Measurements from ENCODE around the gene LAD1. TPM values are rescaled to one million over a fixed set of nuclear protein-coding genes. Genes with fewer than 3 reads are reported as not detected.

The LAD1 gene
- total and polyA plus RNA-seq, 8 donors, result 11.5 to 37.6 (median 12.0) TPM

DNA sequence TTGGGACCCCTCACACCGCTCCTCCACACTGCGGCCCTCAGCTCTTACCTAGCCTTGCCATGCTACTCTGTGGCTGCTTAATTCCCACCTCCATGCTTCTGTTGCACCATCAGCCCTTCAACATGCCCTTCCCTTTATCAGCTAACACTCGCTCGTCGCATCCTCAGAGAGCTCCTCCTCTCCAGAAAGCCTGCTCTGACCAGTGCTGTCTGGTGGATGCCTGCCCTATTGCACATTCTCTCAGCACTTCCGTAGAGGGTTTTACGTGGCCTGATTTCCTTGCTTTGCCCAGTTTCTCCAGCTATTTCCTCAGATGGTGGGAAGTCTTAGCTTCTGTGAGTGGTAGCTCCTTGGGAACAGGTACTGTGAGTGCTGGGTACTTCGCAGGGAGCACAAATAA is 10.3 kb upstream of the LAD1 start:
- Histone ChIP-seq H3K27me3 (no peaks in the 10 kb centered on the region), H3K4me1 (peaks cover 0 to 4% of the 10 kb centered on the region in 2 donors), H3K27ac (no peak overlapping the region), H3K9me3 (no peaks in the 10 kb centered on the region), H3K4me3 (no peak overlapping the region), H3K36me3 (no peaks in the 10 kb centered on the region)
- no peak for ATAC-seq
- DNase-seq, result no peak
- intact Hi-C loops (cut with DNase I), result no loop called here
- TF ChIP-seq, protein P1, sequence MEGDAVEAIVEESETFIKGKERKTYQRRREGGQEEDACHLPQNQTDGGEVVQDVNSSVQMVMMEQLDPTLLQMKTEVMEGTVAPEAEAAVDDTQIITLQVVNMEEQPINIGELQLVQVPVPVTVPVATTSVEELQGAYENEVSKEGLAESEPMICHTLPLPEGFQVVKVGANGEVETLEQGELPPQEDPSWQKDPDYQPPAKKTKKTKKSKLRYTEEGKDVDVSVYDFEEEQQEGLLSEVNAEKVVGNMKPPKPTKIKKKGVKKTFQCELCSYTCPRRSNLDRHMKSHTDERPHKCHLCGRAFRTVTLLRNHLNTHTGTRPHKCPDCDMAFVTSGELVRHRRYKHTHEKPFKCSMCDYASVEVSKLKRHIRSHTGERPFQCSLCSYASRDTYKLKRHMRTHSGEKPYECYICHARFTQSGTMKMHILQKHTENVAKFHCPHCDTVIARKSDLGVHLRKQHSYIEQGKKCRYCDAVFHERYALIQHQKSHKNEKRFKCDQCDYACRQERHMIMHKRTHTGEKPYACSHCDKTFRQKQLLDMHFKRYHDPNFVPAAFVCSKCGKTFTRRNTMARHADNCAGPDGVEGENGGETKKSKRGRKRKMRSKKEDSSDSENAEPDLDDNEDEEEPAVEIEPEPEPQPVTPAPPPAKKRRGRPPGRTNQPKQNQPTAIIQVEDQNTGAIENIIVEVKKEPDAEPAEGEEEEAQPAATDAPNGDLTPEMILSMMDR (IDR thresholded peaks at IDR 0.05), result no peak

DNA sequence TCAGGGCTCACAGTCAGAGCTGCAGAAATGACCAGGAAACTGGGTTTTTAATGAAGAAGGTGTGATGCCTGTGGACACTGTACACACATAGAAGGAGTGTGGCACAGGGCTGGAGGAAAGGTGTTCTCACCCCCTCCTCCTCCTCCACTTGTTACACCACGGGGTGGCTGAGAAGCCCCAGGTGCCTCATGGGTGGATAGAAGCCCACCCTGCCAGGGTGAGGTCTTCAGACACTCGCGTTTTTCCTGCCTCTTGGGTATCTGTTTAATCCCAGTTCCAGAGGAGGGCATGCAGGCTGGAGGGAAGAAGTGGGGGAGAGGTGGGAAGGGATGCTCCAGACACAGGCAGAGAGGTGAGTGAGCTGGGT is 9.7 kb upstream of the LAD1 start:
- no peak for DNase-seq
- H3K4me1 ChIP-seq, result peaks cover 0 to 9% of the 10 kb centered on the region in 2 donors
- TF ChIP-seq, protein P1 (IDR thresholded peaks at IDR 0.05), result no peak
- intact Hi-C loops (cut with DNase I), result no loop called here
- no peak overlapping the region for H3K27ac ChIP-seq
- H3K27me3 ChIP-seq, result no peaks in the 10 kb centered on the region
- ATAC-seq, result no peak
- no peaks in the 10 kb centered on the region for H3K9me3 ChIP-seq
- H3K36me3 ChIP-seq, result no peaks in the 10 kb centered on the region
- H3K4me3 ChIP-seq, result no peak overlapping the region

DNA sequence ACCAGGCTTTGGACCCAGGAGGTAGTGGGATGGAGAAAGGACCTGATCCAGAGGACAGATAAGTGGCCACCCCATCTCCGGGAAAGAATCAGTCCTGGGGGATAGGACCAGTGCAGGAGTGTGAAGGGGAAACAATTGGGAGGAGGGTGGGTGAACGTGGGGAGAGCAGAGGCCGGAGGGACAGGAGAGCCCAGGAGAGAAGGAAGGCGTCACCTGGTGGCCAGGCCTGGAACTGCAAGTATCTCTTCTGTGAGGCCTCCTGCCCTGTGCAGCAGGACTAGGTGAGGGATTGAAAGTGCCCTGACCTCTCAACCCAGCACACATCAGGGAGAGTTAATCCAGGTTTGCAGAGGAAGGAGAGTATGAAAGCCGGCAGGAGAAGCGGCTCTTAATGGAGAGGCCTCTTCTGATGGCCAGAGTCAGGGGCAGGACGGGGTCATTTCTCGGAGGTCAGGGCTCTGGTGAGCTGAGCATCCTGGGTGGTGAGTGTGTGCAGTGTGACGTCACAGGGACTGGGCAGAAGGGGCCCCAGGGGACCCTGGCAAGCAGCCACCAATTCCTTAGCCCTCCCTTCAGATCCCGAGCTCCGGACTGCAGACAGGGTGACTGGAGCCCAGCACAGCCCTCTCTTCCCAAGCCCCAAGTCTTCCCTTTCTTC is 9.2 kb upstream of the LAD1 start:
- TF ChIP-seq, protein P1 (IDR thresholded peaks at IDR 0.05), result peak; percentile 93 to 95
- DNase-seq (peak; percentile 51 to 87 (median 74)), ATAC-seq (peak; percentile 87)
- H3K27me3 ChIP-seq, result no peaks in the 10 kb centered on the region
- no peak overlapping the region for H3K27ac ChIP-seq
- H3K4me1 ChIP-seq, result peaks cover 0 to 14% of the 10 kb centered on the region in 2 donors
- intact Hi-C loops (cut with DNase I), result no loop called here
- H3K36me3 ChIP-seq, result no peaks in the 10 kb centered on the region
- H3K9me3 ChIP-seq, result no peaks in the 10 kb centered on the region
- H3K4me3 ChIP-seq, result no peak overlapping the region

DNA sequence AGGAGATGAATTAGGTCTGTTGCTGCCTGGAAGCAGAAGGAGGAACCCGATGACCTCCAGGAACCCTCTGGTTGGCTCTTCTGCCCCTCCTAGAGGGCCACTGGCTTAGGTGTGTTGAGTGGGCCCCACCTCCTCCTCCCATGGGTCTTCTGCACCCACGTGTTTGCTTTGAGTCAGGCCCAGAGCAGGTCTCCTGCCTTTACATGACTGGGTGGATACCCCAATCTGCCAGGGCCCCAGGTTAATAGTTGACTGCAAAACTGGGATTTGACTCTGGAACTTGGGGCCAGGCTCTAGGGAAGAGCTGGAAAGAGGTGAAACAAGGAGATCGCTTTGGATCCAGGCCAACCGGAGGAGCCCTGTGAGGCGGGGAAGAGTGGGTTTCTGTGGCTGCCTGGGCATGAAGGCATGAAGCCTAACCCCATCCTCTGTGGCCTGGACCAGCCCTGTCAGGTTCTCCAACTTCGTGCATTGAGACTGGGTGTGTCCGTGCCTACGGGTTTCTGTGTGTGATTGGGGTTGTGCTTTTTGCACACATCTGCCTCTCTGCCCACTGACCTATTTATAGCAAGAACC is 7.8 kb upstream of the LAD1 start:
- intact Hi-C loops (cut with DNase I), result no loop called here

DNA sequence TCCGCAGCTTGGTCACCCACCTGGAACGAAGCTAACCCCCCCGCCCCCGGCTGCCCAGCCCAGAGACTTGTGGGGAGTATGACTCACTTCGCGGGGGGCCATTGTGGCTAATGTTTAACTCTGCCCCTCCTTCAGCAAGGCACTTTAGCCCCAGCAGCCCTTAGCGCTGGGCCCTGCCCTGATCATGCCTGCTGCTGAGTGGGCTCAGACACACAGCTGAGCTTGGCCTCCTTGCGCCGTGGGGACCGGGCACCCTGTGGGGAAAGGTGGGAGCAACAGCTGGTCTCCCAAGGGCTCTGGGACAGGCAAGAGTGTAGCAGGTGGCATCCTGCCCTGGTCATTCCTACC is 6.3 kb upstream of the LAD1 start:
- TF ChIP-seq, protein P1 (IDR thresholded peaks at IDR 0.05), result no peak
- no peak overlapping the region for H3K4me3 ChIP-seq
- H3K36me3 ChIP-seq, result no peaks in the 10 kb centered on the region
- no peak overlapping the region for H3K27ac ChIP-seq
- peaks cover 0 to 16% of the 10 kb centered on the region in 2 donors for H3K4me1 ChIP-seq
- no peaks in the 10 kb centered on the region for H3K9me3 ChIP-seq
- ATAC-seq (peak; percentile 63), DNase-seq (peak in 2 of 4 donors; percentile 46 to 56)
- intact Hi-C loops (cut with DNase I), result no loop called here
- H3K27me3 ChIP-seq, result peaks cover 0 to 10% of the 10 kb centered on the region in 2 donors

More for the DNA sequence above, 7.8 kb upstream of the LAD1 start:
- TF ChIP-seq, protein P1 (IDR thresholded peaks at IDR 0.05), result no peak
- no peak for ATAC-seq
- H3K4me1 ChIP-seq, result peaks cover 0 to 16% of the 10 kb centered on the region in 2 donors
- DNase-seq, result no peak
- H3K4me3 ChIP-seq, result no peak overlapping the region
- no peaks in the 10 kb centered on the region for H3K36me3 ChIP-seq
- H3K27ac ChIP-seq, result no peak overlapping the region
- no peaks in the 10 kb centered on the region for H3K27me3 ChIP-seq
- H3K9me3 ChIP-seq, result no peaks in the 10 kb centered on the region

Measured in left lung (tissue), 10 donors.